MG63 (cell line): ENCODE measurements around the gene CCDC47. TPM values are rescaled to one million over a fixed set of nuclear protein-coding genes. Genes with fewer than 3 reads are reported as not detected.
"Not testable (repeated sequence)": the region's sequence is repeated elsewhere in the genome, so short reads cannot be mapped to it uniquely, and the experiment has no call there.

ENCODE experiments used
- DNase-seq: peaks from one replicate; pipeline ENCODE4 v3.0.0-alpha.2; 2020
- H3K27me3 ChIP-seq: fragments of 250-450 bp; sonication (Bioruptor Pico); 2 replicates; pipeline ENCODE4 v1.5.1; 2020; ENCODE audit warnings: mild to moderate bottlenecking, moderate library complexity
- H3K36me3 ChIP-seq: fragments of 250-450 bp; sonication (Bioruptor Pico); 2 replicates; pipeline ENCODE4 v1.5.1; 2020; ENCODE audit warnings: mild to moderate bottlenecking, moderate library complexity
- H3K4me3 ChIP-seq: fragments of 250-450 bp; sonication (Bioruptor Pico); 2 replicates; pipeline ENCODE4 v1.5.1; 2020; ENCODE audit warnings: mild to moderate bottlenecking, moderate library complexity
- H3K9me3 ChIP-seq: fragments of 250-450 bp; sonication (Bioruptor Pico); 2 replicates; pipeline ENCODE4 v1.5.1; 2020; ENCODE audit warnings: mild to moderate bottlenecking, moderate library complexity
- total RNA-seq: library from RNA; depleted of rRNA; stranded (reverse); fragments of >200 nt; shearing (Covaris generic); gene quantifications from 2 replicates; pipeline ENCODE4 v1.2.3, GENCODE V29; 2014; ENCODE audit warnings: low replicate concordance; rRNA removed

Gene CCDC47
- total RNA-seq, result 49.1 and 92.0 TPM in 2 replicates

GRCh38 chr17:63773272-63774140, at the start of gene CCDC47:
Gene CCDC47 (minus strand): TSS chr17:63773597. CDS start chr17:63766175, 7,422 bp downstream.
- Histone ChIP-seq H3K36me3 (peaks cover 66% of the 10 kb centered on the region), H3K27me3 (no peaks in the 10 kb centered on the region), H3K4me3 (peak within 1 kb of the TSS; percentile 89), H3K9me3 (no peaks in the 10 kb centered on the region)
- peak; percentile 99 for DNase-seq

- DNase-seq, result no peak
- Histone ChIP-seq H3K27me3 (no peaks in the 10 kb centered on the region), H3K36me3 (peaks cover 85% of the 10 kb centered on the region), H3K9me3 (no peaks in the 10 kb centered on the region), H3K4me3 (no peak overlapping the region)
Observed at GRCh38 chr17:63822537-63822936, 49.1 kb upstream of the CCDC47 start.

GRCh38 chr17:63821804-63822203, 48.4 kb upstream of the CCDC47 start:
- Histone ChIP-seq H3K27me3 (no peaks in the 10 kb centered on the region), H3K9me3 (no peaks in the 10 kb centered on the region), H3K36me3 (peaks cover 93% of the 10 kb centered on the region), H3K4me3 (no peak overlapping the region)
- DNase-seq, result no peak

DNA sequence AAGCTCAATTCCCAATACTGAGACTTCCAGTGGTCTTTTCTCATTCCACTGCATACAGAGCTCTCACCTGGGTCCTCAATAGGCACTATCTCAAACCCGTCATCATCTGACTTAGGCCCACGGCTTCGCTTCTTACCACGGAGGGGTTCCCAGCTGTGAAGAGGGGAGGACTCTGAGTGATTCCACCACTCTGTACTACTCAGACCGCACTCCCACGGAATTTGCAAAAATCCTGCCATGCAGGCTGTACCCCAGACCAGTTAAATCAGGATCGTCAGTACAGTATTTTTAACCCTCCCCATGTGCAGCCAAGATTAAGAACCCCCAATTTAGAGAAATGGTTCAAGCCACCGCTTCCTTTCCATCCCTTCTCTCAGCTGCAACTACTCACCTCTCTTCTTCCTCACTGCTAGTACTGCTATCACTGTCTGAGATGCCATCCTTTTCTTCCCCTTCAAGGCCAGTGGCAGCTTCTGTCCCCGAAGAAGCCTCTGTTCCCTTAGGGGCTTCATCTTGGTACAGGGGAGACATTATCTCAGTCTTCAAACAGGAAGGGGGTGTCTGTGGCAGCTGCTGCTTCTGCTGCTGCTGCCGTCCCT, 47.7 kb upstream of the CCDC47 start:
- H3K27me3 ChIP-seq, result no peaks in the 10 kb centered on the region

GRCh38 chr17:63819585-63820537, 46.5 kb upstream of the CCDC47 start:
- Histone ChIP-seq H3K9me3 (no peaks in the 10 kb centered on the region), H3K36me3 (peaks cover 97% of the 10 kb centered on the region), H3K4me3 (no peak overlapping the region), H3K27me3 (no peaks in the 10 kb centered on the region)
- DNase-seq, result no peak

More for the DNA sequence above, 47.7 kb upstream of the CCDC47 start:
- Histone ChIP-seq H3K4me3 (no peak overlapping the region), H3K36me3 (peaks cover 97% of the 10 kb centered on the region), H3K9me3 (no peaks in the 10 kb centered on the region)
- DNase-seq, result no peak

DNA sequence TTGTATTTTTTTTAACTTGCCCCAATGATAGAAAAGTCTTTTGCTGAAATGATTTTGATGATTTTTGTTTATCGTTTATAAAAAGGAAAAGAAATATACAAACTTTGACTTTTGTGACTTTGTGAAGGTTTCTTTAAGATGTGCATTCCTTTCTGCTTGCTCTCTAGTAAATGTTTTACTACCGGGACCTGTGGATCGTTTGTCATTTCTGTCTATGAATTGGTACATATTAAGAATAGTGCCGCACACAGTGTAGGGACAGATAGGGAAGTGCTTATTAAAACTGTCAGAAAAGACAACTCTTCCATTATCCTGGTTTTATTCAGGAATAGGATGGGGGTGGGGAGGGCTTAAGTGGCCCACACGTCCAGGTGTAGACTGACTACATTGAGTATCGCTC, 45.7 kb upstream of the CCDC47 start:
- Histone ChIP-seq H3K9me3 (no peaks in the 10 kb centered on the region), H3K27me3 (no peaks in the 10 kb centered on the region), H3K36me3 (peaks cover 96% of the 10 kb centered on the region), H3K4me3 (no peak overlapping the region)
- no peak for DNase-seq

GRCh38 chr17:63817736-63818385, 44.5 kb upstream of the CCDC47 start:
- H3K27me3 ChIP-seq, result no peaks in the 10 kb centered on the region
- no peak overlapping the region for H3K4me3 ChIP-seq
- peaks cover 94% of the 10 kb centered on the region for H3K36me3 ChIP-seq
- no peaks in the 10 kb centered on the region for H3K9me3 ChIP-seq
- DNase-seq, result no peak

DNA sequence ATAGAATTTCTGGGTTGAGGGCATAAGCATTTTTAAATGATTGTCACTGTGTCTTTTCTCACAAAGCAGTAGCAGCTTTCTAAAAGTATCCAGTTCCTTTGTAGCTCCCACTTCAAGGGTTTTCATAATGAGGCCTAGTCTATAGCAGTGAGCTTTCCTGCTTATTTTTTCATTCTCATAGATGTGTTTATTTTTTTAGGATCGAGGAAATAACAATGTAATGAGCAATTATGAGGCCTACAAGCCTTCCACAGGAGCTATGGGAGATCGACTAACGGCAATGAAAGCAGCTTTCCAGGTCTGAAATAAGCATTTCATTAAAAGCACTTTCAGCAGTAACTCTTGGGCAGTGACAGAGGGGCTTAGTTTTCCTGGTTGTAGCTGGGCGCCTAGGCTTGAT, 43.3 kb upstream of the CCDC47 start:
- peaks cover 94% of the 10 kb centered on the region for H3K36me3 ChIP-seq

DNA sequence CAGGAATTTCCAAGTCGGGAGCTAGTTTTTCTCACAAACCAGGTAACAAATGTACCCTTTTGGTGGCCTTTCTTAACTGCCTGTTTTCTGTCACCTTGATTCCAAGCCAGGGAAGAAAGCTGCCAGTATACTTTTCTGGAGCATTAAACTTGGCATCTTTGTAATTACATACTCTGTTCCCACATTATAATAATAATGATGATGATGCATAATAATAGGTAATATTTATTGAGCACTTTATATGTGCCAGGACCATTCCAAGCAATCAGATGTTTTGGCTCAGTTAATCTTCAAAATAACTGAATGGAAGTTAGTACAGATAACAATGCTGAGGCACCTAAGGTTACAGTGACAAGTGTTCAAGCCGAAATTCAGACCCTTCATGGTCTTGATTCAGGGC, 42.7 kb upstream of the CCDC47 start:
- DNase-seq, result no peak
- H3K27me3 ChIP-seq, result no peaks in the 10 kb centered on the region
- H3K4me3 ChIP-seq, result no peak overlapping the region
- H3K36me3 ChIP-seq, result peaks cover 94% of the 10 kb centered on the region
- no peaks in the 10 kb centered on the region for H3K9me3 ChIP-seq

More for the DNA sequence above, 43.3 kb upstream of the CCDC47 start:
- H3K27me3 ChIP-seq, result no peaks in the 10 kb centered on the region
- no peaks in the 10 kb centered on the region for H3K9me3 ChIP-seq
- no peak for DNase-seq
- H3K4me3 ChIP-seq, result no peak overlapping the region

GRCh38 chr17:63809970-63810369, 36.6 kb upstream of the CCDC47 start:
- no peaks in the 10 kb centered on the region for H3K9me3 ChIP-seq
- H3K27me3 ChIP-seq, result no peaks in the 10 kb centered on the region
- no peak overlapping the region for H3K4me3 ChIP-seq
- no peak for DNase-seq
- peaks cover 95% of the 10 kb centered on the region for H3K36me3 ChIP-seq

DNA sequence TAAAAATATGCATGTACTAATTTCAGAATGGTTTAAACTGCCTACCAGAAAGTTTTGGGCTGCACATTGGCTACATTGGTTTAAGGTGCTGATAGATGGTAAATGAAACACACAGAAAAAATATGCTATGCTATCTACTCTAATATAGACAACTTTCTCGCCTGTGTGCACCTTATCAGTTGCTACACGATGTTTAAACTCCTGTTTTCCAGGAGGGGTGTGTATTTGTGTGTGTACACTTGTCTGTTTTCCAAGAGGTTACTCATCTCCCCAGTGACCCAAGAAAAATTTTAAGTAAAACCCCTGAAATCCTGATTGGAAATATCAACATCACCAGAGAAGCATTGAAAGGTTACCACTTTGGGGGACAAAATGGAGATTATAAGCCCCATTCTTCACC, 32.2 kb upstream of the CCDC47 start:
- H3K36me3 ChIP-seq, result peaks cover 98% of the 10 kb centered on the region
- H3K9me3 ChIP-seq, result no peaks in the 10 kb centered on the region
- no peaks in the 10 kb centered on the region for H3K27me3 ChIP-seq
- no peak overlapping the region for H3K4me3 ChIP-seq
- DNase-seq, result no peak

GRCh38 chr17:63804328-63804727, 30.9 kb upstream of the CCDC47 start:
- DNase-seq, result no peak
- no peak overlapping the region for H3K4me3 ChIP-seq
- H3K36me3 ChIP-seq, result peaks cover 99% of the 10 kb centered on the region
- H3K27me3 ChIP-seq, result no peaks in the 10 kb centered on the region
- no peaks in the 10 kb centered on the region for H3K9me3 ChIP-seq

- no peaks in the 10 kb centered on the region for H3K27me3 ChIP-seq
- H3K4me3 ChIP-seq, result no peak overlapping the region
- no peaks in the 10 kb centered on the region for H3K9me3 ChIP-seq
- H3K36me3 ChIP-seq, result peaks cover 95% of the 10 kb centered on the region
- DNase-seq, result no peak
Observed at GRCh38 chr17:63800783-63801182, 27.4 kb upstream of the CCDC47 start.

GRCh38 chr17:63798572-63799106, 25.2 kb upstream of the CCDC47 start:
- DNase-seq, result no peak
- Histone ChIP-seq H3K4me3 (no peak overlapping the region), H3K36me3 (peaks cover 93% of the 10 kb centered on the region), H3K9me3 (no peaks in the 10 kb centered on the region), H3K27me3 (no peaks in the 10 kb centered on the region)

DNA sequence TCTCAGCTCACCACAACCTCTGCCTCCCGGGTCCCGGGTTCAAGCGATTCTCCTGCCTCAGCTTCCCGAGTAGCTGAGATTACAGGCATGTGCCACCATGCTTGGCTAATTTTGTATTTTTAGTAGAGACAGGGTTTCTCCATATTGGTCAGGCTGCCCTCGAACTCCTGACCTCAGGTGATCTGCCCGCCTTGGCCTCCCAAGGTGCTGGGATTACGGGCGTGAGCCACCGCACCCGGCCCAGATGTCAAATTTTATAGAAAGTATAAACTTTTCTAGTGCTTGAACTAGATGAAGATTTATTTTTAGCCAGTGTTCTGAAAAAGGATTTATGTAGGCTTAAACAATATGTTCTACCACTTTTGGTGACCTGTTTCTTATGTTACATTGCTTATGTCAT, 23.0 kb upstream of the CCDC47 start:
- H3K9me3 ChIP-seq, H3K4me3 ChIP-seq, DNase-seq, H3K27me3 ChIP-seq: not testable (repeated sequence)
- H3K36me3 ChIP-seq, result peaks cover 92% of the 10 kb centered on the region

DNA sequence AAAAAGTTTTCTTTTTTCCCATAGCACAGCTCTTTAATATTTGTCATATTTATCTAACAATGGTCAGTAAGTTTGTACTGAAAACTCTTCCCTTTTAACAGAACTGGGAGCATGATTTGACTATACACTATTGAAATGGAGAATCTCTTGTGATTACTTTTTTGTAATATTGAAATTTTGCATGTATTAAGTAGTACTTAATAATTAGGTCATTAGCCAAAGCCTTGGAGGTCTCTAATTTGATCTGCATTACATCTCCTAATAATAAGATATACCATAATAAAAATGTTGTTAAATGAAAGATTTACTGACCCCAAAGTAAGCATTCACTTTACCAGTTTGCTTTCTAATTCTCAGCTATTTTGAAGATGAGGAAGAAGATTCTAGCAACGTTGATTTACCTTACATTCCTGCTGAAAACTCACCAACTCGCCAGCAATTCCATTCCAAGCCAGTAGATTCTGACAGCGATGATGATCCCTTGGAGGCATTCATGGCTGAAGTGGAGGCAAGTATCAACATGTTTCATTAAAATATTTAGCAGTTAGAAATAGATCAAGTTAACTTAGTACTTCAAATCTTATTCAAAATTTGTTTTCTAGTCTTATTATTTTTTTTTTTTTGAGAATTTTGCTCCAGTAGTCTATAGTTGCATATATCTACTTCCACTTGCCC, 18.8 kb upstream of the CCDC47 start:
- no peaks in the 10 kb centered on the region for H3K9me3 ChIP-seq
- no peak for DNase-seq
- H3K27me3 ChIP-seq, result no peaks in the 10 kb centered on the region
- H3K4me3 ChIP-seq, result no peak overlapping the region
- H3K36me3 ChIP-seq, result peaks cover 88% of the 10 kb centered on the region
